GM12878 (cell line): Measurements from ENCODE around the gene DNAAF8. TPM values are rescaled to one million over a fixed set of nuclear protein-coding genes. Genes with fewer than 3 reads are reported as not detected.

Experiments used
- ATAC-seq: fragments of 200-7000 bp; cut with Tn5 transposase; 3 replicates; pipeline ENCODE4 v1.9.1; 2020; ENCODE audit warnings: mild to moderate bottlenecking, moderate library complexity
- BruUV-seq: library from RNA; stranded (reverse); fragments of 400-500 nt; replicated peaks from 2 replicates; lab custom pipeline; 2021; lab: Mats Ljungman, UMichigan
- CTCF ChIA-PET: fragments of 300-600 bp; sonication (Branson Sonifier 250); formaldehyde crosslinking; extraction: SDS; loops from one replicate; lab custom pipeline; 2021; ENCODE audit warnings: inconsistent platforms; lab: Yijun Ruan, JAX
- POLR2A ChIA-PET: fragments of 350-600 bp; formaldehyde crosslinking; extraction: SDS; loops from one replicate; lab custom pipeline; 2021; ENCODE audit warnings: inconsistent platforms; lab: Charles Lee
- RAD21 ChIA-PET: fragments of 300-600 bp; sonication (Branson Sonifier 250); formaldehyde crosslinking; loops from one replicate; lab custom pipeline; 2023; ENCODE audit warnings: antibody characterized with exemption; ENCODE audit not compliant: unreplicated experiment; lab: Charles Lee
- SMC1A ChIA-PET: fragments of 300-600 bp; sonication (Branson Sonifier 250); formaldehyde crosslinking; loops from one replicate; lab custom pipeline; 2023; ENCODE audit not compliant: unreplicated experiment, uncharacterized antibody; lab: Charles Lee
- DNase-seq: peaks from one replicate; pipeline ENCODE4 v3.0.0-alpha.2; 2011; ENCODE audit warnings: low read depth, low spot score
- FAIRE-seq: peaks from 3 replicates; lab custom pipeline; 2011; peaks lifted over from hg19 to GRCh38; lab: Jason Lieb, UNC
- H2AFZ ChIP-seq: 2 replicates; pipeline ENCODE4 v1.6.0; 2011; ENCODE audit warnings: low read depth, low read length, control low read depth; ENCODE audit not compliant: control insufficient read depth
- H3K27ac ChIP-seq: 2 replicates; pipeline ENCODE4 v1.5.1; 2011; ENCODE audit warnings: control low read depth; ENCODE audit not compliant: control insufficient read depth, insufficient read depth
- H3K27me3 ChIP-seq, 2 experiments: replicated peaks in 1 of 2; 2 replicates each; pipeline versions ENCODE4 v1.6.0 to v1.6.1; 2011; ENCODE audit warnings: low read length in 1 of 2; ENCODE audit not compliant: control insufficient read depth in 2 of 2, insufficient read depth in 2 of 2
- H3K36me3 ChIP-seq, 2 experiments: 2 replicates each; pipeline ENCODE4 v1.5.1; 2011; ENCODE audit warnings: low read length in 1 of 2; ENCODE audit not compliant: control insufficient read depth in 2 of 2, insufficient read depth in 2 of 2
- H3K4me1 ChIP-seq: 2 replicates; pipeline ENCODE4 v1.6.1; 2011; ENCODE audit warnings: mild to moderate bottlenecking, low read length, moderate library complexity, mixed read lengths; ENCODE audit not compliant: control insufficient read depth, insufficient read depth
- H3K4me2 ChIP-seq: 2 replicates; pipeline ENCODE4 v1.6.0; 2011; ENCODE audit warnings: control low read depth; ENCODE audit not compliant: control insufficient read depth, insufficient read depth
- H3K4me3 ChIP-seq: fragments of 200-600 bp; sonication (generic); 2 replicates; pipeline ENCODE4 v1.5.1; 2016
- H3K79me2 ChIP-seq: 2 replicates; pipeline ENCODE4 v1.6.0; 2011; ENCODE audit warnings: low read length; ENCODE audit not compliant: control insufficient read depth, insufficient read depth
- H3K9ac ChIP-seq: 2 replicates; pipeline ENCODE4 v1.8.0; 2011; ENCODE audit warnings: low read length, control low read depth, mixed read lengths; ENCODE audit not compliant: control insufficient read depth, insufficient read depth
- H3K9me3 ChIP-seq: replicated peaks from 3 replicates; pipeline ENCODE4 v1.5.1; 2011; ENCODE audit warnings: mild to moderate bottlenecking, low read length; ENCODE audit not compliant: control insufficient read depth, insufficient read depth
- H4K20me1 ChIP-seq: 2 replicates; pipeline ENCODE4 v1.6.0; 2011; ENCODE audit not compliant: control insufficient read depth, insufficient read depth
- BCLAF1 ChIP-seq: fragments of 450-650 bp; IDR thresholded peaks from 2 replicates; pipeline ENCODE4 v1.6.1; 2017; ENCODE audit warnings: antibody characterized with exemption, mild to moderate bottlenecking, moderate library complexity
- FOS ChIP-seq: IDR thresholded peaks from 3 replicates; pipeline ENCODE4 v1.6.1; 2011; ENCODE audit warnings: borderline replicate concordance; ENCODE audit not compliant: insufficient read length; ENCODE audit errors: extremely low read depth
- IKZF1 ChIP-seq: fragments of 450-650 bp; conservative IDR thresholded peaks from 2 replicates; pipeline ENCODE4 v1.6.1; 2017; ENCODE audit warnings: antibody characterized with exemption, mild to moderate bottlenecking
- JUND ChIP-seq: IDR thresholded peaks from 2 replicates; pipeline ENCODE4 v1.6.1; 2012; ENCODE audit warnings: low read depth, mild to moderate bottlenecking, low read length, improper control_type of control experiment, moderate library complexity
- POLR2A ChIP-seq: IDR thresholded peaks from 2 replicates; pipeline ENCODE4 v1.6.1; 2011; ENCODE audit warnings: low read depth, mild to moderate bottlenecking, low read length
- SREBF2 ChIP-seq: IDR thresholded peaks from 2 replicates; pipeline ENCODE4 v1.6.1; 2012; ENCODE audit warnings: mild to moderate bottlenecking, low read length
- TCF12 ChIP-seq: IDR thresholded peaks from 2 replicates; pipeline ENCODE4 v1.6.1; 2011; ENCODE audit warnings: low read depth, mild to moderate bottlenecking, low read length
- ZNF217 ChIP-seq: fragments of 450-650 bp; IDR thresholded peaks from 2 replicates; pipeline ENCODE4 v1.6.1; 2017; ENCODE audit warnings: antibody characterized with exemption, mild to moderate bottlenecking
- WGBS: methylation state at CpG from one replicate; pipeline ENCODE4 v1.1.6; 2016; ENCODE audit warnings: low lambda C conversion rate; ENCODE audit not compliant: insufficient replicate concordance, insufficient coverage; ENCODE audit errors: missing lambda C conversion rate; 5-methylcytosine and 5-hydroxymethylcytosine counted together
- in situ Hi-C: fragments of 300-500 bp; cut with MboI; formaldehyde crosslinking; loops from 9 replicates; pipeline ENCODE4 v1.14.3; 2018; ENCODE audit warnings: mixed read lengths
- intact Hi-C: fragments of 100-400 bp; cut with micrococcal nuclease; formaldehyde crosslinking; loops from one replicate; pipeline ENCODE4 v1.14.2; 2022; ENCODE audit not compliant: unreplicated experiment
- polyA plus RNA-seq, 11 experiments: library from polyadenylated mRNA; depleted of rRNA in 4 of 11; unstranded in 6 of 11; stranded (reverse) in 5 of 11; fragments of >200 nt; fragmentation: Nextera tagmentation in 4 of 11; fragmentation: Illumina TruSeq in 1 of 11; extraction: Ambion mirVana in 4 of 11; extraction: Trizol in 1 of 11; gene quantifications; 1 replicate in 1 of 11; 2 replicates in 10 of 11; pipeline versions ENCODE4 v1.2.1 to v1.2.3, GENCODE V29; 2011 to 2016; ENCODE audit warnings: inconsistent platforms in 2 of 11, missing spikeins in 2 of 11, low read depth in 1 of 11
- total RNA-seq, 4 experiments: library from RNA; depleted of rRNA in 3 of 4; stranded (reverse); fragments of >200 nt in 3 of 4; fragmentation: Illumina TruSeq in 1 of 4; extraction: Trizol in 1 of 4; gene quantifications; 2 replicates each; pipeline versions ENCODE4 v1.2.1 to v1.2.3, GENCODE V29; 2013 to 2021
- TF ChIP-seq, protein P1 (sequence below): fragments of 450-650 bp; formaldehyde crosslinking; IDR thresholded peaks from 2 replicates; pipeline ENCODE4 v1.4.0; 2022; ENCODE audit warnings: mild to moderate bottlenecking, moderate library complexity

Gene DNAAF8
- total and polyA plus RNA-seq, 10 of the 15 experiments (the other 5 are each of a cell fraction or from before 2014, with no cell fraction given), result 0.01 to 0.78 (median 0.22) TPM; not detected in 2

GRCh38 chr16:4699046-4699556, 35.2 kb upstream of the DNAAF8 start:
- ChIA-PET POLR2A (no interaction called here), CTCF (interaction anchor here (0.6 kb wide), 1 partner anchor 83 kb away, joined by 3 read pairs; no protein-coding TSS in a partner anchor), RAD21 (no interaction called here), SMC1A (no interaction called here)
- no peak for TF ChIP-seq FOS
- no peak for TF ChIP-seq BCLAF1
- TF ChIP-seq IKZF1, result no peak
- TF ChIP-seq TCF12, result no peak
- no peak for TF ChIP-seq SREBF2
- no peak for TF ChIP-seq JUND
- no peak for TF ChIP-seq ZNF217
- TF ChIP-seq, protein P1, sequence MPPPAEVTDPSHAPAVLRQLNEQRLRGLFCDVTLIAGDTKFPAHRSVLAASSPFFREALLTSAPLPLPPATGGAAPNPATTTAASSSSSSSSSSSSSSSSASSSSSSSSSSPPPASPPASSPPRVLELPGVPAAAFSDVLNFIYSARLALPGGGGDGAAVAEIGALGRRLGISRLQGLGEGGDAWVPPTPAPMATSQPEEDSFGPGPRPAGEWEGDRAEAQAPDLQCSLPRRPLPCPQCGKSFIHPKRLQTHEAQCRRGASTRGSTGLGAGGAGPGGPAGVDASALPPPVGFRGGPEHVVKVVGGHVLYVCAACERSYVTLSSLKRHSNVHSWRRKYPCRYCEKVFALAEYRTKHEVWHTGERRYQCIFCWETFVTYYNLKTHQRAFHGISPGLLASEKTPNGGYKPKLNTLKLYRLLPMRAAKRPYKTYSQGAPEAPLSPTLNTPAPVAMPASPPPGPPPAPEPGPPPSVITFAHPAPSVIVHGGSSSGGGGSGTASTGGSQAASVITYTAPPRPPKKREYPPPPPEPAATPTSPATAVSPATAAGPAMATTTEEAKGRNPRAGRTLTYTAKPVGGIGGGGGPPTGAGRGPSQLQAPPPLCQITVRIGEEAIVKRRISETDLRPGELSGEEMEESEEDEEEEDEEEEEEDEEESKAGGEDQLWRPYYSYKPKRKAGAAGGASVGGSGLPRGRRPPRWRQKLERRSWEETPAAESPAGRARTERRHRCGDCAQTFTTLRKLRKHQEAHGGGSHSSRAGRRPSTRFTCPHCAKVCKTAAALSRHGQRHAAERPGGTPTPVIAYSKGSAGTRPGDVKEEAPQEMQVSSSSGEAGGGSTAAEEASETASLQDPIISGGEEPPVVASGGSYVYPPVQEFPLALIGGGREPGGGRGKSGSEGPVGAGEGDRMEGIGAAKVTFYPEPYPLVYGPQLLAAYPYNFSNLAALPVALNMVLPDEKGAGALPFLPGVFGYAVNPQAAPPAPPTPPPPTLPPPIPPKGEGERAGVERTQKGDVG, result no peak
- peak; percentile 68 for TF ChIP-seq POLR2A
- ATAC-seq (no peak), FAIRE-seq (no peak), DNase-seq (no peak)
- Histone ChIP-seq H4K20me1 (no peaks in the 10 kb centered on the region), H3K4me1 (peaks cover 5% of the 10 kb centered on the region; the same call in 1 of the 2 replicates), H3K9me3 (no peaks in the 10 kb centered on the region), H3K9ac (no peak overlapping the region), H2AFZ (no peak overlapping the region), H3K27ac (no peak overlapping the region), H3K4me3 (no peak overlapping the region), H3K36me3 (peaks cover 10 to 45% of the 10 kb centered on the region in 2 experiments; a peak in 3 of 4 replicates), H3K27me3 (no peaks in the 10 kb centered on the region), H3K4me2 (no peak overlapping the region), H3K79me2 (peaks cover 6% of the 10 kb centered on the region)
- 90% methylated on average over 17 of the region's 19 CpGs for WGBS
- intact Hi-C loops (no loop called here), in situ Hi-C loops (no loop called here)
- BruUV-seq, result no TSS peak
